ENCODE data around the gene GALNT13.

GALNT13 gene

GRCh38 chr2:153986488-153987229 is 114.9 kb downstream of the GALNT13 start:
- Histone ChIP-seq H3K9me3 (replicated peaks in 1 of 11) (no peaks in the 10 kb centered on the region), H3K27me3 (no peaks in the 10 kb centered on the region), H3K4me2 (no peak overlapping the region), H3K4me1 (no peaks in the 10 kb centered on the region), H3K4me3 (no peak overlapping the region), H3K36me3 (no peaks in the 10 kb centered on the region), H3K9ac (no peak overlapping the region), H4K20me1 (no peaks in the 10 kb centered on the region), H3K27ac (no peak overlapping the region)
- TF ChIP-seq Cebpa-rat (IDR thresholded peaks at IDR 0.05): no peak

- H3K9ac ChIP-seq: no peak overlapping the region
- H3K36me3 ChIP-seq: no peaks in the 10 kb centered on the region
Measured at GRCh38 chr2:153990771-153991170, 119.0 kb downstream of the GALNT13 start.

GRCh38 chr2:154013514-154013913 is 141.8 kb downstream of the GALNT13 start:
- H3K36me3 ChIP-seq: no peaks in the 10 kb centered on the region
- no peak overlapping the region for H3K9ac ChIP-seq
- H3K27me3 ChIP-seq: no peaks in the 10 kb centered on the region
- no peak overlapping the region for H3K4me2 ChIP-seq
- no peak for TF ChIP-seq Cebpa-rat (IDR thresholded peaks at IDR 0.05)
- H3K4me1 ChIP-seq: no peaks in the 10 kb centered on the region
- no peak overlapping the region for H3K4me3 ChIP-seq
- H4K20me1 ChIP-seq: no peaks in the 10 kb centered on the region
- H3K27ac ChIP-seq: no peak overlapping the region
- H3K9me3 ChIP-seq (replicated peaks in 1 of 11): peaks cover 0 to 17% (median 6%) of the 10 kb centered on the region in 11 experiments; a peak in 8 of 22 replicates

More at GRCh38 chr2:153990771-153991170, 119.0 kb downstream of the GALNT13 start:
- Histone ChIP-seq H3K4me2 (no peak overlapping the region), H3K27ac (no peak overlapping the region), H4K20me1 (no peaks in the 10 kb centered on the region), H3K27me3 (no peaks in the 10 kb centered on the region), H3K4me1 (no peaks in the 10 kb centered on the region), H3K4me3 (no peak overlapping the region), H3K9me3 (replicated peaks in 1 of 11) (no peaks in the 10 kb centered on the region)
- TF ChIP-seq Cebpa-rat (IDR thresholded peaks at IDR 0.05): no peak

- H3K4me1 ChIP-seq: no peaks in the 10 kb centered on the region
- no peak overlapping the region for H3K9ac ChIP-seq
- H3K27ac ChIP-seq: no peak overlapping the region
- H3K4me2 ChIP-seq: no peak overlapping the region
- H3K36me3 ChIP-seq: no peaks in the 10 kb centered on the region
- no peak overlapping the region for H3K4me3 ChIP-seq
- no peak for TF ChIP-seq Cebpa-rat (IDR thresholded peaks at IDR 0.05)
- no peaks in the 10 kb centered on the region for H3K27me3 ChIP-seq
- H4K20me1 ChIP-seq: no peaks in the 10 kb centered on the region
- peaks cover 0 to 11% (median 0%) of the 10 kb centered on the region in 11 experiments; a peak in 3 of 22 replicates for H3K9me3 ChIP-seq (replicated peaks in 1 of 11)
Measured at GRCh38 chr2:154015233-154015632, 143.5 kb downstream of the GALNT13 start.

- Histone ChIP-seq H3K27ac (no peak overlapping the region), H3K4me1 (no peaks in the 10 kb centered on the region), H3K36me3 (no peaks in the 10 kb centered on the region), H3K9ac (no peak overlapping the region), H4K20me1 (no peaks in the 10 kb centered on the region), H3K27me3 (no peaks in the 10 kb centered on the region), H3K4me2 (no peak overlapping the region), H3K9me3 (replicated peaks in 1 of 11) (no peaks in the 10 kb centered on the region), H3K4me3 (no peak overlapping the region)
- TF ChIP-seq Cebpa-rat (IDR thresholded peaks at IDR 0.05): no peak
Measured at GRCh38 chr2:154029504-154029903, 157.8 kb downstream of the GALNT13 start.

DNA sequence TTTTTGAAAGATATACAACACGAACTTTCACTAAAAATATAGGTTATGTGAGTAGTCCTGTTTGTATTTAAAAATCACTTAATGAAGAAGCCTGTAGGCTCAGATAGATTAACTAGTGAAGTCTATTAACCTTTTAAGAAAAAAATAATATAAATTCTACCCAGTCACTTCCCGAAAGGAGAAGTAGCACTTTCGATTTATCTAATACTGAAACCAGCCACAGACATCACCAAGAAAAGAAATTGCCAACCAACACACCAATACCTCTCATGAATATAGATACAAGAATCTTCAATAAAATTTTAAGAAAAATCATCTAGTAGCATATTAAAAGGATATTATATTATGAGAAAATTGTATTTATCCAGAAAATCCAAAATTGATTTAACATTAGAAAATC is 160.5 kb downstream of the GALNT13 start:
- Histone ChIP-seq H3K9me3 (replicated peaks in 1 of 11) (no peaks in the 10 kb centered on the region), H3K27me3 (no peaks in the 10 kb centered on the region), H3K4me1 (no peaks in the 10 kb centered on the region), H3K4me3 (no peak overlapping the region), H3K4me2 (no peak overlapping the region), H3K27ac (no peak overlapping the region), H3K36me3 (no peaks in the 10 kb centered on the region), H3K9ac (no peak overlapping the region), H4K20me1 (no peaks in the 10 kb centered on the region)
- TF ChIP-seq Cebpa-rat (IDR thresholded peaks at IDR 0.05): no peak

- no peak overlapping the region for H3K27ac ChIP-seq
- H3K27me3 ChIP-seq: no peaks in the 10 kb centered on the region
- TF ChIP-seq Cebpa-rat (IDR thresholded peaks at IDR 0.05): no peak
- H4K20me1 ChIP-seq: no peaks in the 10 kb centered on the region
- H3K4me3 ChIP-seq: no peak overlapping the region
- no peaks in the 10 kb centered on the region for H3K9me3 ChIP-seq (replicated peaks in 1 of 11)
- H3K36me3 ChIP-seq: no peaks in the 10 kb centered on the region
- H3K4me2 ChIP-seq: no peak overlapping the region
- no peak overlapping the region for H3K9ac ChIP-seq
- no peaks in the 10 kb centered on the region for H3K4me1 ChIP-seq
Measured at GRCh38 chr2:154046493-154046892, 174.8 kb downstream of the GALNT13 start.

DNA sequence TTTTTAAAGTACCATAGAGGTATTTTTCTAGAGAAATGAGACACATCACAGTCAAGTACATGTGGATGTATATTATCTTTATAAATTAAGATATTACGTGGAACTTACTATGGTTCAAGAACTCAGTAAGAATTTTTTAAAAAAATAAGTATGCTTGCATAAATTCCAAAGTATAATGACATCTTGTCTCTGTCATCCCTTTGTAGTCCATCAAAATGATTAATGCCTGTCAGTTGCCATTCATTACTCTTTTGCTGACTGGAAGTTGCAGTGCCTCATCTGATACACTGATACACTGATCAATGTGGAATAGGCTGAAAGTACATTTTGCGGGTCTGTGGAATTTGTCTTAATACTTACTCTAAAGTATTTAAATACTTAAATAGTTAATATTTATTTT is 177.2 kb downstream of the GALNT13 start:
- H3K4me1 ChIP-seq: no peaks in the 10 kb centered on the region
- no peak overlapping the region for H3K4me3 ChIP-seq
- no peak overlapping the region for H3K9ac ChIP-seq
- no peaks in the 10 kb centered on the region for H3K9me3 ChIP-seq (replicated peaks in 1 of 11)
- H3K36me3 ChIP-seq: no peaks in the 10 kb centered on the region
- TF ChIP-seq Cebpa-rat (IDR thresholded peaks at IDR 0.05): no peak
- no peak overlapping the region for H3K4me2 ChIP-seq
- H3K27ac ChIP-seq: no peak overlapping the region
- H3K27me3 ChIP-seq: no peaks in the 10 kb centered on the region
- H4K20me1 ChIP-seq: no peaks in the 10 kb centered on the region

DNA sequence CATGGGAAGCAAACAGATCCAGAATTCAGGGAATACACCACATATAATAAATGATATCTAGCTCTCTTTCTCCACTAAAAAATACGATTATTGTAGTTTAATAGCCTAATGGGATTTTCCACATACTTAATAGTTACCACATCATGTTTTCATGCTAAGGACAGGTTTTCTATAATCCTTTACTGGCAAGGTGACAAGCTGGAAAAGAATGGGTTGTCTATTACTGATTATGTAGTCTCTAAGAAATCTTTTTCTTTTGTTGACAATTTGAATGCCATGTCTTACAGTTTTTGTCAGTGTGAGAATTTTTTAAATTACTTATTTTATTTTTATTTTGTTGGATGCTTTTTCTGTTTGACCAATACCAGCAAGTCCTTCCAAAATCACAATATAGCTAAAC is 177.8 kb downstream of the GALNT13 start:
- no peak overlapping the region for H3K9ac ChIP-seq
- no peak overlapping the region for H3K4me2 ChIP-seq
- H3K9me3 ChIP-seq (replicated peaks in 1 of 11): no peaks in the 10 kb centered on the region
- no peaks in the 10 kb centered on the region for H3K36me3 ChIP-seq
- TF ChIP-seq Cebpa-rat (IDR thresholded peaks at IDR 0.05): no peak
- no peaks in the 10 kb centered on the region for H3K4me1 ChIP-seq
- no peak overlapping the region for H3K27ac ChIP-seq
- no peaks in the 10 kb centered on the region for H3K27me3 ChIP-seq
- no peak overlapping the region for H3K4me3 ChIP-seq
- H4K20me1 ChIP-seq: no peaks in the 10 kb centered on the region

GRCh38 chr2:154067124-154067523 is 195.4 kb downstream of the GALNT13 start:
- H4K20me1 ChIP-seq: no peaks in the 10 kb centered on the region
- H3K4me3 ChIP-seq: no peak overlapping the region
- peaks cover 0 to 7% (median 0%) of the 10 kb centered on the region in 10 experiments; a peak in 4 of 20 replicates for H3K4me1 ChIP-seq
- no peaks in the 10 kb centered on the region for H3K36me3 ChIP-seq
- no peak for TF ChIP-seq Cebpa-rat (IDR thresholded peaks at IDR 0.05)
- no peaks in the 10 kb centered on the region for H3K27me3 ChIP-seq
- peaks cover 4 to 20% (median 12%) of the 10 kb centered on the region in 11 experiments; a peak in 15 of 22 replicates for H3K9me3 ChIP-seq (replicated peaks in 1 of 11)
- H3K4me2 ChIP-seq: no peak overlapping the region
- no peak overlapping the region for H3K27ac ChIP-seq
- H3K9ac ChIP-seq: no peak overlapping the region

Data from BLaER1 treated with 17β-estradiol and CSF1 and Interleukin-3, amounts not matched to agents 10 nM and 100 nM (cell line).